HG02642 (cell line): ENCODE measurements around the gene CCDC85C.

Experiments
- ATAC-seq: cut with Tn5 transposase; IDR thresholded peaks from one replicate; pipeline ENCODE4 v1.9.1; 2021; ENCODE audit warnings: mild to moderate bottlenecking; ENCODE audit not compliant: unreplicated experiment, poor library complexity

Gene CCDC85C

DNA sequence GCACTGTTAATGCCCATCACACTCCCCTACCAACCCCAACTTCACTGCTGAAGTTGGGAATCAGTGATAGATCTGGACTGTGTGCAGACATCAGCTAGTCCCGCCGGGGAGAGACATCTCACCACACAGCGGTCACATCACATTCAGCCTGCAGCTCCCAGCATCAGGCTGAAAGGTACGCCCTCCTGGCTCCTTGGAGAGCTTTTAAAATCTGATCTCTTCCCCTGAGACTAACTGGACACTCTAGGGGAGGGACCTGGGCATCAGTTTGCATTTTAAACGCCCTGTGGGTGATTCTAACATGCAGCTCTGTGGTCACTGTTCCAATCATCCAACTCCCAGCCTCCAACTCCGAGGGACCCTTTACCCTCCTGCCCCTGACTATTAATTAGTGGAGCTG is 58.4 kb downstream of the CCDC85C start:
- no peak for ATAC-seq

DNA sequence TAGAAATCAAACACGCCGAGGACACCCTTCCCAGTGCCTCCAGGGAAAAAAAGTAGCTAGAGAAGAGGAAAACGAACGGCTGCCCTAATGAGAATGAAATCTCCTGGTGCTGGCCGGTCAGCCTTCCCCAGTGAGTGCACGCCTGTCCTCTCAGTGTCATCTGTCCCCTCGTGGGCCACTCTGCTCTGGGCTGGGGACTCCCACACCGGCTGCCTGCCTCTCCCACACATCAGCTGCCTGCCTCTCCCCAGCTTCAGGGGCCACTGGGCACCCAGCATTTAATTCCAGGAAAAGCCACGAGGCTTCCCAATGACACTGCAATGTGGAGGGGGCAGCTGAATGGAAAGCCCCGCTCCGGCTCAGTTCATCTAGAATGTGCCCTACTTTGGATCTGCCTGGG is 59.0 kb downstream of the CCDC85C start:
- no peak for ATAC-seq

DNA sequence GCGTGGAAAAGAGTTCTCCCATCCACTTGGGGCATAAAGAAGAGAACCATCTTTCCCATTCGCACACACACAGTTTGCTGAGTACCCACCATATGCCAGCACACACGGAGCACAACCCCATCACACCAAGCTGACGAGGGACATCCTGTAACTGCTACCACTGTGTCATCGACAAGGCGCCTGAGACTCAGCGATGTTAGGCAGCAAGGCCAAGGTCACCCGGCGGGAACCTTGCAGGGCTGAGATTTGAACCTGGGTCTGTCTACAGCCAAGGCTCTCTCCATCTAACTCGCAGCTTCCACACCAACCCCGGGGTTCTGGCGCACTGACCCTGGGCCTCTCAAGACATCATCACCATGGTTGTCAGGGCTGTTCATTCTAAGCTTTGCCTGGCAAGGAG is 60.0 kb downstream of the CCDC85C start:
- no peak for ATAC-seq

- ATAC-seq, result no peak
These were observed 60.6 kb downstream of the CCDC85C start for GRCh38 chr14:99543370-99543769.

DNA sequence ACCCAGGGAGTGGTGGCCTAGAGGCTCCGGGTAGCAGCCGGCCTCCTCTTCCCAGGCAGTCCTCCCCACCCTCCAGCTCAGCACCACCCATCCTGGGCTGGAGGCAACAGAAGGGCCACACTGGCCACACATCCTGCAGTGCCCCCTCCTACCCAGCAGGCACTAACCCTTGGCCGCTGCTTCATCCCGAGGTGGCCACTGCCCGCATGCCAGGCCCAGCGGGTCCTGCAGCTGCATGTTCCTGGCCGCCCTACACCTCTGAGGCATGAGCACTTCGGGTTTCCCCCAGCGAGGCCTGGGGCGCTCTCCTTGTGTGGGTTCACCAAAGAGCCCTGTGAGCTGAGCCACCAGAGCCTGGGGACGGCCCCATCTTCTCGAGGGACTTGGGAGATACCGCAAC is 61.4 kb downstream of the CCDC85C start:
- no peak for ATAC-seq

DNA sequence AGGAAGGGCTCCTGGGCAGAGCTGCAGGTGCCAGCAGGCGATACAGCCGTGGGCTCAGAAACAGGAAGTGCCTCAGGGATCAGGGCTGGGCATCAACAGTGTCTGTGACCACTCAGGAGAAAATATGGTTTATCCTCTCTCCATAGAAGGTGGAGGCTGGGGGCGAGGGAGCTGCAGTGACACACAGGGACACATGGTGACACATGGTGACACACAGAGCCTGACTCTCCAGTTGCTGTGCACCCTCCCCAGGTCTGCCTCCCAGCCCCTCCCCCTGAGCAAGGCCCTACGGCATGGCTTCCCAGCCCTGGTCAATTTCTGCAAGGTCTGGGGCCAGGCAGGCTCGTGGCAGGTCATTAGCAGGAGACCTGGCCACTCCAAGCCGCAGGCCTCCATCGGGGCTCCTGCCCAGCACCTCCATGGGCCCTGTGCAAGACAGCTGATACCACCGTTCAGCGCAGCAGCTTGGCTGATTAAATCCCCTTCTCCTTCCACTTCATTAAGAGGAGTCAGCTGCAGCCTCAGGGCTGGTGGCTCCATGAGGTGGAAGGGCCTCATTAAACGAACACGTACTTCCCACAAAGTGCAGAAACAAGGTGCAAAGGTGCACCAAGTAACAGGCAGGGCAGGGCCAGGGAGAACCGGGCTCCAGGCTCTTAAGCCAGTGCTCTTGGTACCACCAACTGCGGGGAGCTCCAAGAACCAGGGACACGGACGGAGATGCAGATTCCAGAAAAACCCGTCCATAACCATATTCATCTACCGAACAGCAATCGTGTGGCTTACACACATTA is 62.1 kb downstream of the CCDC85C start:
- ATAC-seq, result no peak

GRCh38 chr14:99541211-99541610 is 62.8 kb downstream of the CCDC85C start:
- ATAC-seq, result no peak

GRCh38 chr14:99540196-99541032 is 63.6 kb downstream of the CCDC85C start:
- ATAC-seq, result no peak

DNA sequence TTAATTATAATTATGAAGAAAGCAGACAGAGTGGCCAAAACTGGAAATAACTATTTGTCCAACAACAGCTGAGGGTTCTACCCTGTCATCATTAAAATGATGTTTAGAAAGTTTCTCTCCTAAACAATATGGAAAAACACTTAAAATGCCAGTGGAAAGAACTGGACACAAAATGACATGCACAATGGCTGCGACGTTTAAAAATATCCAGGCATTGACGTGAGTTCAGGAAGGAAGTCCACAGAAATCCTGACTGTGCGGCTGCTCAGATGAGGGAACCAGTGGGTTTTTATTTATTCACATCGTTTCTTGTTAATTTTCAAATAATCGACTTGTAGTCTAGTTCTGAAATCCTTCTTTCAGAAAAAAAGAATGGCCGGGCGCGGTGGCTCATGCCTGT is 64.5 kb downstream of the CCDC85C start:
- no peak for ATAC-seq

GRCh38 chr14:99538733-99539132 is 65.3 kb downstream of the CCDC85C start:
- no peak for ATAC-seq

DNA sequence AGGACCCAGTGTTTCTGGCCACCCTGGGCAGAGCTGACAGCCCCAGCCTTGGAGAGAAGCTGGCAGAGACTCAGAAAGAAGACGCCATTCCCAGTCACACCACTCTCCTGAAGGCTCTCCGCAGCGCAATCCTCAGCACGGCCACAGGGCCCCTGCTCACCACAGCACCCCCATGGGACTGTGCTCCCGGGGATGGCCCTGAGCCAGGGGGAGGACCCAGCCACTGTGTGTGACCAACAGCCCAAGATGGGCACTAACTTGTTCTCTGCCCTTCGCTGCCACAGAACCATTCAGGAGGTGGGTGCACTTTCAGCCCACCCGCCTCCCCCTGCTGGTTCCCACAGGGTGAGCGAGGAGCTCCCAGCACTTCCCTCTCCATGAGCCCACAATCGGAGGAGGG is 65.7 kb downstream of the CCDC85C start:
- no peak for ATAC-seq

- no peak for ATAC-seq
These were observed 66.6 kb downstream of the CCDC85C start for GRCh38 chr14:99537399-99537798.

DNA sequence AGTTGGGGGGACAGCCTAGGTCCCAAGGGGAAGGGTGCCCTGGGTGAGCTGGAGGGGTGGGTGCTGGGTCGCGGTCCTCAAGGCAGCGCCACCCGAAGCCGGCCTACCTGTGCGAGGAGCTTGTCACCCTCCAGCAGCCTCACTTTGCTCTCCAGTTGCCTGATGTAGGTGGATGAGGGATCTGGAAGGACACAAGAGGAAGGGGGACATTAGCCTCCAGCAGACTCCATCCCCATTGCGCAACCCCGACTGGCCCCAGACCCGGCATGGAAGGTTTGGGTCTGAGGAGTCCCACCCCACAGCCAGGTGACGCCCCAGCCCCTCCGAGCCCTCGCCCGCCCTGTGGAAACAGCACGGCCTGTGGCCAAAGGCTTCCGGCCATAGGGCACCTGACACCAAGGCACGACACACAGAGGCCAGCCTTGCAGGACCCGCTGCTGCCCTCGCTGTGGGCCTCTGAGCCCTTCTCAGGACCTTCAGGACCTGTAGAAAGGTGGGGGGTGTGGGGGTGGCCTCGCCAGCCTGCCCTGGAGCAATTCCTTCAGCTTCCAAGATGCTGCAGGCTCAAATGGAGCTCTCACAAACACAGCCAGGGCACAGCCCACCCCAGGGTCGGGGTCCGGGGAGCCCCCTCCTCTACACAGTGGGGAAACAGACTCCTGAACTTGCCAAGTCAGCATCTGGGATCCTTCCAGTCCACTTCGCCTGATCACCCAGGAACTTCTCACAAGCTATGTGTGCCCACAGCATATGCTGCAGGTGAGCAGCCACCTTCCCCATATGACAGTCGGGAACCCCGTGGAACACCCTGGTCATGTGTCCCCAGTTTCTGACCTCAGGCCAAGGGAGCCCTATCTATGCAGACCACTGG is 67.9 kb downstream of the CCDC85C start:
- no peak for ATAC-seq

GRCh38 chr14:99535448-99535847 is 68.6 kb downstream of the CCDC85C start:
- no peak for ATAC-seq

DNA sequence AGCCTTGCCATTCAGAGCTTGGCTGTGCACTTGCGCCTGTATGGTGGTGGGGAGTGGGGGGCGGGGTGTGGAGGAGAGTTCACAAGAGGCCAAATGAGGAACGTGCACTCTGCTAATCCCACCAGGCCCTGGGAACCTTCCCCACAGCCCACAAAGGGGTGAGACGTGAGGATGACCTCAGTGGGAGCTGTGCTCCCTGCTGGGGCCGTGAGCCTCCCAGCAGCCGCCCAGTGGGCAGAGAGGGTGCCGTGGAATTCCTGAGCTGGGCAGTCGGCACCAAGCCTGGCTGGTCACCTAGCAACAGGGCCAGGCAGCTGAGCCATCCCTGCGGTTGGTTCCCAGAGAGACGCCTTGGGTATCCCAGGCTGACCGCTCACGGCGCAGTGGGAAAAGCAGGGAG is 69.1 kb downstream of the CCDC85C start:
- no peak for ATAC-seq

- no peak for ATAC-seq
These were observed 69.7 kb downstream of the CCDC85C start for GRCh38 chr14:99534333-99534732.

DNA sequence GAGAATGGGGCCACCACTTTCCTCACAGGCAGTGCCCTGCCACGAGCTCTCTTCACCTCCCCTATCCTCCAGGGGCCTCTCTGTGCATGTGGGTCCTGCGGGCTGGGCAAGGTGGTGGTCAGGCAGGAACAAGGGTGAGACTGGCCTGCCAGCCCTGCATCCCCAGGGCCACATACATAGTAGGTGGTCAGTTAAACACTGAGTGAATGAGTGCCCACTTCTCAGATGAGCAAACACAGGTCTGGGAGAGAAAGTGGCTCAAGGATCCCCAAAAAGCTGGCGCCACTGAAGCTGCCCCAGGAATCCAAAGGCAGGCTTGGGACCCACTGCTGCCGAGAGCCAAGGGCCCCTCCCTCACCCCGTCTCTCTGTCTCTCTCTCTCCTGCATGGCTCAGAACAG is 71.7 kb downstream of the CCDC85C start:
- ATAC-seq, result no peak

DNA sequence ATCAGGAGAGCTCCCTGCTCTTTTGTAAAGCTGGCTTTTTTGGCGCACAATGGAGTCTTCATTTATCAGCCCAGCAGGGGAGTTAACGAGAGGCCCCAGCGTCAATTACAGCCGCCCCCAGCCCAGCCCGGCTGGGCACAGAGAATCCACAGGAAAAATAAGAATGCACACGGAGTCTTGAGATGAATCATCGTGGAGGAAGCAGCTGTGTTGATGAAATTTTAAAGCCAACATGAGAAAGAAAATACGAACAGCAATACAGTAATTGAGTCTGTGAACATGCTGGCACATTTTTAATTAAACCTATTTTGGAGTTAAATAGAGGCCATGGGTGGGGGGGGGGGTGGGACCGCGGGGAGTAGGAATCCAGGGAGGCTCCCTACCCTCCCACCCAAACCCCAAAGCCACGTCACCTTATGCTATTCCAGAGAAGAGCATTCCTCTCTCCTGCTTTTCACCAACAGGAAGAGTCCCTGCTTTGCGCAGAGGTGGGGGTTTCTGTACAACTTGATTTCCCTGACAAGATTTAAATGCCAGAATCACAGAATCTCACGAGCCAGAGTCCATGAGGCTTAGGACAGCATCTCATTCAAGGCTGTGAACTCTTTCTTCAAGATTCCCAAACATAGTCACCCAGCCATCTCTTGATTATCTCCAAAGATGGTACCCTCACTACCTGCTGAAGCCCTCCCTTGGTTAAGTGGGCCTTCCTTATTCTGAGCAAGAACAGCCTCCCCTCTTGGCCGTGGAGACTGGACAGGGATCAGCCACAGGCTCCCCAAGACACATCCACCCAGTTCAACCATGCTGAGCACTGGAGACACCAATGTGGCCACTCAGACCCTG is 72.5 kb downstream of the CCDC85C start:
- no peak for ATAC-seq

DNA sequence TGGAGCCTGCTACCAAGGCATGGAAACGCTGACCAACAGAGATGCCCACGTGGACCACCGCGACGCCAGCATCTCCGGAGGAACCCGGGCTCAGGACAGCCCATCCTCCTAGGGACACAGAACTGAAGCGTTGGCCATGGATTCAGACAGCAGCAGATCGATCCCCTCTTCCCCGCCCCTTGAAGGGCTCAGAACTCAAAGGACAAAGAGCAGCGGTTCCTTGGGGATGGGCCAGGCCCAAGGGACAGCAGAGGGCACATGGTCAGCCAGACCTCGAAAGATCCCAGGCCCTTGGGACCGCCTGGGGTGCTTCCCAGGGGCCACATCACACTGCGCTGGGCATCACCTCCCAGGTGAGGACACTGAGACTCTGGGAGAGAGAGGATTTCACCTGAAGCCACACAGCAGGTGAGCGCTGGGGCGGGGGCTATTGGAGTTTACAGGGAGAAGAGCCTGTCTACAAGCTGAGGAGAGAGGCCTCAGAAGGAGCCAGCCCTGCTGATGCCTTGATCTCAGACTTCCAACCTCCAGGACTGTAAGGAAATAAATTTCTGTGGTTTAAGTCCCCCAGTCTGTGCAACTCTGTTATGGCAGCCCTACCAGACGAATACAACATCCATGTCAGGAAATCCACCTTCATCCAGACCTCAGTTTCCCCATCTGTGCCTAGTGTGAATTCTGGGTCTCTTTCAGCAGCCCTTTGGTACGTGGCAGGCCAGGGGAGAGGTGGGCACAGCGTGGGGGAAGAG is 73.4 kb downstream of the CCDC85C start:
- ATAC-seq, result no peak
